Measurements from ENCODE around the gene NACC1.
A peak's percentile ranks its signal among the peaks of the same experiment; 100 is the strongest.

The NACC1 gene

GRCh38 chr19:13104848-13105711 lies 13.0 kb upstream of the NACC1 start:
- ChIA-PET CTCF (interaction anchor here (0.6 to 1.4 kb wide), 4 partner anchors 10 to 140 kb away, joined by 3 to 9 read pairs (median 5); no protein-coding TSS in a partner anchor), POLR2A (ENCODE audit: low non-redundant PET) (no interaction called here)
- no peak for DNase-seq (ENCODE audit: low spot score)
- 0 out of 2 replicates have a peak, but pooled peaks have one; percentile 22 for TF ChIP-seq CTCF (conservative IDR thresholded peaks at IDR 0.05; ENCODE audit: low read depth)
- H3K27ac ChIP-seq, result peak overlapping the region; percentile 32

- no peak for TF ChIP-seq CTCF (conservative IDR thresholded peaks at IDR 0.05; ENCODE audit: low read depth)
- POLR2A ChIA-PET (ENCODE audit: low non-redundant PET), result no interaction called here
- CTCF ChIA-PET, result interaction anchor here (1.2 kb wide), 1 partner anchor 14 kb away, joined by 3 read pairs; no protein-coding TSS in a partner anchor
- peak overlapping the region; percentile 31 for H3K27ac ChIP-seq
- no peak for DNase-seq (ENCODE audit: low spot score)
Measured at GRCh38 chr19:13109361-13110098, 8.5 kb upstream of the NACC1 start.

GRCh38 chr19:13110099-13110610 lies 7.9 kb upstream of the NACC1 start:
- peak overlapping the region; percentile 31 for H3K27ac ChIP-seq
- ChIA-PET POLR2A (ENCODE audit: low non-redundant PET) (no interaction called here), CTCF (interaction anchor here (0.6 to 1.2 kb wide), 2 partner anchors 14 to 39 kb away, joined by 3 read pairs; no protein-coding TSS in a partner anchor)
- no peak for TF ChIP-seq CTCF (conservative IDR thresholded peaks at IDR 0.05; ENCODE audit: low read depth)
- no peak for DNase-seq (ENCODE audit: low spot score)

GRCh38 chr19:13112555-13112954 lies 5.5 kb upstream of the NACC1 start:
- POLR2A ChIA-PET (ENCODE audit: low non-redundant PET), result no interaction called here
- DNase-seq (ENCODE audit: low spot score), result no peak
- CTCF ChIA-PET, result no interaction called here

GRCh38 chr19:13115936-13116281 lies 2.2 kb upstream of the NACC1 start:
- no peak for TF ChIP-seq CTCF (conservative IDR thresholded peaks at IDR 0.05; ENCODE audit: low read depth)
- DNase-seq (ENCODE audit: low spot score), result no peak
- ChIA-PET CTCF (interaction anchor here (0.7 to 0.8 kb wide), 2 partner anchors 11 to 14 kb away, joined by 3 to 9 read pairs; no protein-coding TSS in a partner anchor), POLR2A (ENCODE audit: low non-redundant PET) (no interaction called here)
- peak overlapping the region; percentile 87 for H3K27ac ChIP-seq

More at GRCh38 chr19:13112555-13112954, 5.5 kb upstream of the NACC1 start:
- no peak for TF ChIP-seq CTCF (conservative IDR thresholded peaks at IDR 0.05; ENCODE audit: low read depth)
- H3K27ac ChIP-seq, result peak overlapping the region; percentile 2; the same call in 1 of the 2 replicates

Data from RWPE1 (cell line).